GM23338 (cell line): Measurements from ENCODE around the gene PCBP4. TPM values are rescaled to one million over a fixed set of nuclear protein-coding genes. Genes with fewer than 3 reads are reported as not detected.

Experiments
- ATAC-seq: fragments of 200-7000 bp; cut with Tn5 transposase; 3 replicates; pipeline ENCODE4 v1.9.1; 2020
- DNase-seq: peaks from one replicate; pipeline ENCODE4 v3.0.0-alpha.2; 2015; ENCODE audit warnings: low spot score
- H2AFZ ChIP-seq: fragments of 200-600 bp; sonication (generic); 2 replicates; pipeline ENCODE4 v1.8.0; 2016; ENCODE audit warnings: antibody characterized with exemption, mild to moderate bottlenecking, moderate library complexity
- H3F3A ChIP-seq: fragments of 200-600 bp; sonication (generic); replicated peaks from 2 replicates; pipeline ENCODE4 v1.8.0; 2017; ENCODE audit warnings: antibody characterized with exemption, mixed run types, low read depth
- H3K27ac ChIP-seq: fragments of 200-600 bp; sonication (generic); 2 replicates; pipeline ENCODE4 v1.6.1; 2016; ENCODE audit warnings: low read depth
- H3K27me3 ChIP-seq: fragments of 200-600 bp; sonication (generic); 2 replicates; pipeline ENCODE4 v1.8.0; 2016; ENCODE audit warnings: mild to moderate bottlenecking, mixed run types, moderate library complexity; ENCODE audit not compliant: insufficient read depth
- H3K36me3 ChIP-seq: fragments of 200-600 bp; sonication (generic); 2 replicates; pipeline ENCODE4 v1.8.0; 2016; ENCODE audit warnings: mild to moderate bottlenecking; ENCODE audit not compliant: insufficient read depth
- H3K4me1 ChIP-seq: fragments of 200-600 bp; sonication (generic); 2 replicates; pipeline ENCODE4 v1.8.0; 2016; ENCODE audit warnings: mild to moderate bottlenecking, moderate library complexity; ENCODE audit not compliant: insufficient read depth
- H3K4me2 ChIP-seq: fragments of 200-600 bp; sonication (generic); 2 replicates; pipeline ENCODE4 v1.7.1; 2017; ENCODE audit warnings: mixed run types
- H3K4me3 ChIP-seq: fragments of 200-600 bp; sonication (generic); 2 replicates; pipeline ENCODE4 v1.6.1; 2016; ENCODE audit warnings: mixed run types
- H3K79me2 ChIP-seq: fragments of 200-600 bp; sonication (generic); replicated peaks from 2 replicates; pipeline ENCODE4 v1.8.0; 2017; ENCODE audit warnings: mild to moderate bottlenecking; ENCODE audit not compliant: insufficient read depth
- H3K9me2 ChIP-seq: fragments of 200-600 bp; sonication (generic); 2 replicates; pipeline ENCODE4 v1.8.0; 2017; ENCODE audit not compliant: insufficient read depth
- H4K20me1 ChIP-seq: fragments of 200-600 bp; sonication (generic); replicated peaks from 2 replicates; pipeline ENCODE4 v1.8.0; 2017; ENCODE audit warnings: mild to moderate bottlenecking; ENCODE audit not compliant: insufficient read depth
- H3K27ac Mint-ChIP-seq: 2 replicates; pipeline ENCODE4 v1.8.0; 2020; ENCODE audit warnings: inconsistent platforms, mild to moderate bottlenecking, moderate library complexity, mixed read lengths
- H3K27me3 Mint-ChIP-seq: 3 replicates; pipeline ENCODE4 v1.8.0; 2022; ENCODE audit warnings: low read depth, mild to moderate bottlenecking, moderate library complexity, mixed read lengths, inconsistent platforms; ENCODE audit not compliant: insufficient read depth, poor library complexity
- H3K36me3 Mint-ChIP-seq: 3 replicates; pipeline ENCODE4 v1.8.0; 2021; ENCODE audit warnings: low read depth, mild to moderate bottlenecking, inconsistent platforms, moderate library complexity, mixed read lengths
- H3K4me1 Mint-ChIP-seq: 3 replicates; pipeline ENCODE4 v1.8.0; 2020; ENCODE audit warnings: mild to moderate bottlenecking, inconsistent platforms, mixed read lengths
- H3K4me3 Mint-ChIP-seq: 3 replicates; pipeline ENCODE4 v1.8.0; 2021; ENCODE audit warnings: moderate library complexity, mild to moderate bottlenecking, inconsistent platforms, mixed read lengths
- H3K9me3 Mint-ChIP-seq: 3 replicates; pipeline ENCODE4 v1.8.0; 2020; ENCODE audit warnings: moderate library complexity, mild to moderate bottlenecking, inconsistent platforms, mixed read lengths
- CREB1 ChIP-seq: fragments of 250-450 bp; sonication (Bioruptor Pico); IDR thresholded peaks from 2 replicates; pipeline ENCODE4 v1.5.0; 2020; ENCODE audit warnings: low read depth, mild to moderate bottlenecking, moderate library complexity
- CTCF ChIP-seq, 2 experiments: fragments of 200-600 bp in 1 of 2; sonication (generic) in 1 of 2; conservative IDR thresholded peaks; 2 replicates each; pipeline versions ENCODE4 v1.5.1 to v1.6.1; 2016 to 2017; ENCODE audit warnings: antibody characterized with exemption in 2 of 2, low read depth in 2 of 2, mild to moderate bottlenecking in 2 of 2, moderate library complexity in 1 of 2
- ETS1 ChIP-seq: IDR thresholded peaks from 2 replicates; pipeline ENCODE4 v1.6.1; 2016; ENCODE audit warnings: antibody characterized with exemption
- EZH2 ChIP-seq: fragments of 200-600 bp; sonication (generic); IDR thresholded peaks from one replicate; pipeline ENCODE4 v1.8.0; 2017; ENCODE audit warnings: antibody characterized with exemption, mild to moderate bottlenecking, low read depth; ENCODE audit not compliant: unreplicated experiment
- EZH2phosphoT487 ChIP-seq: fragments of 200-600 bp; sonication (generic); IDR thresholded peaks from one replicate; pipeline ENCODE4 v1.8.1; 2018; ENCODE audit warnings: antibody characterized with exemption; ENCODE audit not compliant: unreplicated experiment
- JUNB ChIP-seq: IDR thresholded peaks from one replicate; pipeline ENCODE4 v1.6.1; 2016; ENCODE audit warnings: antibody characterized with exemption; ENCODE audit not compliant: unreplicated experiment
- NANOG ChIP-seq: IDR thresholded peaks from 2 replicates; pipeline ENCODE4 v1.6.1; 2016; ENCODE audit warnings: antibody characterized with exemption, borderline replicate concordance
- POLR2AphosphoS5 ChIP-seq: IDR thresholded peaks from 2 replicates; pipeline ENCODE4 v1.6.1; 2016; ENCODE audit warnings: antibody characterized with exemption, low read depth
- REST ChIP-seq: IDR thresholded peaks from one replicate; pipeline ENCODE4 v1.6.1; 2018; ENCODE audit warnings: antibody characterized with exemption; ENCODE audit not compliant: unreplicated experiment
- STAT1 ChIP-seq: IDR thresholded peaks from one replicate; pipeline ENCODE4 v1.6.1; 2016; ENCODE audit warnings: antibody characterized with exemption; ENCODE audit not compliant: unreplicated experiment
- ZNF114 ChIP-seq: fragments of 250-450 bp; sonication (Bioruptor Pico); IDR thresholded peaks from 2 replicates; pipeline ENCODE4 v1.5.0; 2020; ENCODE audit warnings: mild to moderate bottlenecking, moderate library complexity
- ZNF331 ChIP-seq: fragments of 250-450 bp; sonication (Bioruptor Pico); IDR thresholded peaks from 2 replicates; pipeline ENCODE4 v1.5.0; 2020; ENCODE audit warnings: low read depth, mild to moderate bottlenecking, moderate library complexity
- ZNF462 ChIP-seq: fragments of 250-450 bp; sonication (Bioruptor Pico); IDR thresholded peaks from 2 replicates; pipeline ENCODE4 v1.5.0; 2020; ENCODE audit warnings: mild to moderate bottlenecking, moderate library complexity
- polyA plus RNA-seq: library from polyadenylated mRNA; unstranded; fragments of >200 nt; fragmentation: Nextera tagmentation; extraction: Ambion mirVana; gene quantifications from 2 replicates; pipeline ENCODE4 v1.2.1, GENCODE V29; 2016
- total RNA-seq: library from RNA; depleted of rRNA; stranded (reverse); fragments of >200 nt; shearing (Covaris generic); gene quantifications from 2 replicates; pipeline ENCODE4 v1.2.3, GENCODE V29; 2014

The PCBP4 gene
- total and polyA plus RNA-seq, 2 experiments from 2014 or later = 11.8 to 37.6 TPM

GRCh38 chr3:51988286-51989146 lies 21.3 kb upstream of the PCBP4 start:
- H3K36me3 ChIP-seq = peaks cover 10% of the 10 kb centered on the region; the same call in 1 of the 2 replicates
- H4K20me1 ChIP-seq = peaks cover 4% of the 10 kb centered on the region; the same call in 1 of the 2 replicates
- TF ChIP-seq POLR2AphosphoS5 (no peak), ETS1 (no peak), ZNF331 (no peak), EZH2phosphoT487 (no peak), REST (no peak), ZNF114 (CRISPR knock-in tag) (no peak), CTCF (conservative IDR thresholded peaks at IDR 0.05; ENCODE audit: low read depth in 2 of 2) (no peak), EZH2 (no peak), STAT1 (no peak), NANOG (no peak), CREB1 (CRISPR knock-in tag) (no peak), JUNB (no peak), ZNF462 (CRISPR knock-in tag) (no peak)
- no peak overlapping the region for H3K4me3 Mint-ChIP-seq
- no peak for ATAC-seq
- H3F3A ChIP-seq = peaks cover 20% of the 10 kb centered on the region
- H3K9me3 Mint-ChIP-seq = no peaks in the 10 kb centered on the region
- H3K27me3 Mint-ChIP-seq = peaks cover 19% of the 10 kb centered on the region
- H3K4me1 ChIP-seq = peaks cover 11% of the 10 kb centered on the region; the same call in 1 of the 2 replicates
- no peaks in the 10 kb centered on the region; the same call in 1 of the 2 replicates for H3K79me2 ChIP-seq
- no peak overlapping the region for H3K4me3 ChIP-seq
- no peak overlapping the region; the same call in 1 of the 2 replicates for H3K27ac ChIP-seq
- H3K27me3 ChIP-seq = no peaks in the 10 kb centered on the region
- no peak overlapping the region for H3K4me2 ChIP-seq
- no peak for DNase-seq
- H3K9me2 ChIP-seq = no peaks in the 10 kb centered on the region
- peaks cover 29% of the 10 kb centered on the region for H3K36me3 Mint-ChIP-seq
- peak overlapping the region; percentile 50 for H3K27ac Mint-ChIP-seq
- H3K4me1 Mint-ChIP-seq = peaks cover 29% of the 10 kb centered on the region
- no peak overlapping the region for H2AFZ ChIP-seq
